Fibroblast of lung (primary cell): ENCODE measurements around the gene SLC5A4. TPM values are rescaled to one million over a fixed set of nuclear protein-coding genes. Genes with fewer than 3 reads are reported as not detected.

Experiments used
- DNase-seq, 2 donors: peaks; one replicate each; pipeline versions ENCODE4 v3.0.0 to v3.0.0-alpha.2; 2010; ENCODE audit warnings: low read depth in 2 of 2
- H2AFZ ChIP-seq: 2 replicates; pipeline ENCODE4 v1.5.1; 2012; ENCODE audit warnings: low read length, control low read depth, inconsistent platforms
- H3K27ac ChIP-seq: 2 replicates; pipeline ENCODE4 v1.5.1; 2011; ENCODE audit warnings: low read length, control low read depth; ENCODE audit not compliant: insufficient read depth
- H3K27me3 ChIP-seq: 2 replicates; pipeline ENCODE4 v1.5.1; 2011; ENCODE audit warnings: mild to moderate bottlenecking, low read length; ENCODE audit not compliant: control insufficient read depth, insufficient read depth
- H3K36me3 ChIP-seq: 2 replicates; pipeline ENCODE4 v1.5.1; 2011; ENCODE audit warnings: low read length; ENCODE audit not compliant: control insufficient read depth, insufficient read depth
- H3K4me1 ChIP-seq: 2 replicates; pipeline ENCODE4 v1.5.1; 2011; ENCODE audit warnings: low read length; ENCODE audit not compliant: control insufficient read depth, insufficient read depth; ENCODE audit errors: extremely low read depth
- H3K4me2 ChIP-seq: 2 replicates; pipeline ENCODE4 v1.5.1; 2011; ENCODE audit warnings: low read length, control low read depth; ENCODE audit not compliant: insufficient read depth; ENCODE audit errors: extremely low read depth
- H3K4me3 ChIP-seq, 4 experiments: fragments of 200-600 bp in 1 of 4; sonication (generic) in 1 of 4; replicated peaks in 1 of 4; 2 replicates each; pipeline ENCODE4 v1.5.1; 2011 to 2016; ENCODE audit warnings: low read length in 4 of 4, low read depth in 3 of 4, mild to moderate bottlenecking in 3 of 4, control low read depth in 2 of 4, inconsistent platforms in 1 of 4, mixed read lengths in 1 of 4; ENCODE audit not compliant: insufficient read depth in 1 of 4; ENCODE audit errors: control extremely low read depth in 1 of 4
- H3K79me2 ChIP-seq: 2 replicates; pipeline ENCODE4 v1.5.1; 2012; ENCODE audit warnings: mild to moderate bottlenecking, low read length, inconsistent platforms; ENCODE audit not compliant: control insufficient read depth, insufficient read depth
- H3K9ac ChIP-seq: 2 replicates; pipeline ENCODE4 v1.5.1; 2011; ENCODE audit warnings: mild to moderate bottlenecking, low read length, control low read depth; ENCODE audit not compliant: insufficient read depth
- H3K9me3 ChIP-seq: 2 replicates; pipeline ENCODE4 v1.5.1; 2012; ENCODE audit warnings: low read depth, low read length; ENCODE audit not compliant: control insufficient read depth, insufficient read depth
- H4K20me1 ChIP-seq: 2 replicates; pipeline ENCODE4 v1.5.1; 2011; ENCODE audit warnings: low read length; ENCODE audit not compliant: control insufficient read depth, insufficient read depth; ENCODE audit errors: extremely low read depth
- EZH2 ChIP-seq: IDR thresholded peaks from 2 replicates; pipeline ENCODE4 v1.5.1; 2012; ENCODE audit warnings: low read length, control low read depth, mild to moderate bottlenecking; ENCODE audit errors: missing control alignments
- polyA plus RNA-seq, 2 donors: library from polyadenylated mRNA; depleted of rRNA in 1 of 2; stranded (reverse) in 1 of 2; unstranded in 1 of 2; fragments of >200 nt; gene quantifications; 2 replicates each; pipeline ENCODE4 v1.2.1, GENCODE V29; 2011 to 2012; ENCODE audit warnings: missing spikeins in 1 of 2
- total RNA-seq: library from RNA; depleted of rRNA; stranded (reverse); fragments of >200 nt; gene quantifications from 2 replicates; pipeline ENCODE4 v1.2.1, GENCODE V29; 2014
- TF ChIP-seq, protein P1 (sequence below), 2 donors: IDR thresholded peaks in 1 of 2; conservative IDR thresholded peaks in 1 of 2; 1 replicate in 1 of 2; 2 replicates in 1 of 2; pipeline ENCODE4 v1.5.1; 2011 to 2012; ENCODE audit warnings: low read length in 2 of 2, control low read depth in 1 of 2, inconsistent platforms in 1 of 2, low read depth in 1 of 2, mild to moderate bottlenecking in 1 of 2

Gene SLC5A4
- total and polyA plus RNA-seq, 2 donors (not counting 1 experiment from before 2014, with no cell fraction given): 0.06 TPM; not detected in 1

- H3K27ac ChIP-seq: no peak overlapping the region
- no peak overlapping the region for H3K9ac ChIP-seq
- H4K20me1 ChIP-seq: no peaks in the 10 kb centered on the region
- H3K9me3 ChIP-seq: no peaks in the 10 kb centered on the region
- no peak overlapping the region for H3K4me2 ChIP-seq
- H3K4me3 ChIP-seq: no peak overlapping the region
- peaks cover 4% of the 10 kb centered on the region for H3K27me3 ChIP-seq
- TF ChIP-seq, protein P1, sequence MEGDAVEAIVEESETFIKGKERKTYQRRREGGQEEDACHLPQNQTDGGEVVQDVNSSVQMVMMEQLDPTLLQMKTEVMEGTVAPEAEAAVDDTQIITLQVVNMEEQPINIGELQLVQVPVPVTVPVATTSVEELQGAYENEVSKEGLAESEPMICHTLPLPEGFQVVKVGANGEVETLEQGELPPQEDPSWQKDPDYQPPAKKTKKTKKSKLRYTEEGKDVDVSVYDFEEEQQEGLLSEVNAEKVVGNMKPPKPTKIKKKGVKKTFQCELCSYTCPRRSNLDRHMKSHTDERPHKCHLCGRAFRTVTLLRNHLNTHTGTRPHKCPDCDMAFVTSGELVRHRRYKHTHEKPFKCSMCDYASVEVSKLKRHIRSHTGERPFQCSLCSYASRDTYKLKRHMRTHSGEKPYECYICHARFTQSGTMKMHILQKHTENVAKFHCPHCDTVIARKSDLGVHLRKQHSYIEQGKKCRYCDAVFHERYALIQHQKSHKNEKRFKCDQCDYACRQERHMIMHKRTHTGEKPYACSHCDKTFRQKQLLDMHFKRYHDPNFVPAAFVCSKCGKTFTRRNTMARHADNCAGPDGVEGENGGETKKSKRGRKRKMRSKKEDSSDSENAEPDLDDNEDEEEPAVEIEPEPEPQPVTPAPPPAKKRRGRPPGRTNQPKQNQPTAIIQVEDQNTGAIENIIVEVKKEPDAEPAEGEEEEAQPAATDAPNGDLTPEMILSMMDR (conservative IDR thresholded peaks at IDR 0.05 in 1 of 2, IDR thresholded peaks at IDR 0.05 in 1 of 2; ENCODE audit: low read depth in 1 of 2, low read length in 2 of 2): peak in 1 of 2 donors; percentile 28
- TF ChIP-seq EZH2: no peak
- H3K79me2 ChIP-seq: no peaks in the 10 kb centered on the region
- H3K36me3 ChIP-seq: no peaks in the 10 kb centered on the region
- H2AFZ ChIP-seq: no peak overlapping the region
- peak in 1 of 2 donors; percentile 6 for DNase-seq
- H3K4me1 ChIP-seq: no peaks in the 10 kb centered on the region
Observed at GRCh38 chr22:32206774-32207758, 48.1 kb downstream of the SLC5A4 start.

- Histone ChIP-seq H3K9me3 (no peaks in the 10 kb centered on the region), H3K27ac (no peak overlapping the region), H3K27me3 (peaks cover 4% of the 10 kb centered on the region), H4K20me1 (no peaks in the 10 kb centered on the region), H3K4me2 (no peak overlapping the region), H3K9ac (no peak overlapping the region), H3K36me3 (no peaks in the 10 kb centered on the region), H2AFZ (no peak overlapping the region), H3K79me2 (no peaks in the 10 kb centered on the region), H3K4me1 (no peaks in the 10 kb centered on the region), H3K4me3 (no peak overlapping the region)
- DNase-seq: no peak
- TF ChIP-seq, protein P1 (conservative IDR thresholded peaks at IDR 0.05 in 1 of 2, IDR thresholded peaks at IDR 0.05 in 1 of 2; ENCODE audit: low read depth in 1 of 2, low read length in 2 of 2): no peak
- no peak for TF ChIP-seq EZH2
Observed at GRCh38 chr22:32205974-32206773, 49.0 kb downstream of the SLC5A4 start.
